DMS 273 (cell line): ENCODE data around the gene RAPGEF5.
A peak's percentile ranks its signal among the peaks of the same experiment; 100 is the strongest.

Experiments used
- DNase-seq: peaks from one replicate; lab custom pipeline; 2025; ENCODE audit not compliant: unreplicated experiment; lab: John Stamatoyannopoulos, UW

RAPGEF5 gene

DNA sequence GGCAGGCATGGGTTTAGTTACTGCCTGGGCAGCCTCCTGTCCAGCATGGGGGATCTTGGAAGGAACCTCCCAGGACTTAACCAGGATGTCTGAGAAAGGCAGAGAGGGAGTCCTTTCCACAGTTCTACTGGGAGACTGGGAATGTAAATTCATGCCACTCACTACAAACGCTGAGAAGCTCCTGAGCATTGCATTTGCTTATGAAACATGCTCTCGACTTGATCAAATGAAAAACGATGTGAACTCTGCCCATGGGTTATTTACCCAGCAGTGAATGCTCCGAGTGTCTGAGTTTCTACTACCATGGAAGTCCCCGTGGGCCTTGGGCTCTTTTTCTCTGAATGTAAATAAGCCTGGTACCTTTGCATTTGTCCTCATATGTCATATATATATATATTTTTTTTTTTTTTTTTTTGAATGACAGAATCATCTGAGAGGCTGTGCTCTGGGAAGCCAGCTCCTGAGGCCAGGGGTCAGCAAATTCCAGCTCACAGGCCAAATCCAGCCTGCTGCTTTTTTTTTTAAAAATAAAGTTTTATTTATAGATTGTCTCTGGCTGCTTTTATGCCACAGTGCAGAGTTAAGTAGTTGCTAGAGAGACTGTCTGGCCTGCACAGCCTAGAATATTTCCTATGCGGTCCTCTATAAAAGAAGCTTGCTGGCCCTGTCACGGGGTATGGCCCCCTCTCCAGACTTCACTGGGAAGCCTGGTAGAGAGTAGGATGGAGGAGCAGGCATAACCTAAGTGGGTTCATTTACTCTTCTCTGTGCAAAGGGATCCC, 21.4 kb upstream of the RAPGEF5 start:
- no peak for DNase-seq

DNA sequence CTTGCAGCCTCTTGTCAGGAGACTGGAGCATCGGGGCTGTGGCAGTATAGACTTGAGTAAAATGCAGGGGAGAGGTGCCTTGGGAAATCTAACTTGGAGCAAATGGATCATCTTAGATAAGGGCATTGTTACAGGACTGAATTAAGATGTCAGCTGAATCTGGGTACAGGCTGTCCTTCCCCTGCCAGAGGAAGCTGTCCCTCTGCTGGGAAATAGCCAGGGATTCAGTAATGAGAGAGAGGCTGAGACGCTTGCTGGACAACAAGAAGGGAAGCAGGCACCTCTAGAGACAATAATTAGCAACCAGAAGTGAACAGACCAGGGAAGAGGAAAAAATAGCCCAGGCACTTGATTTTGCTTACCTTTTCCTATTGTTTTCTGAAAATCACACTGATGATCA, 20.7 kb upstream of the RAPGEF5 start:
- DNase-seq, result no peak

DNA sequence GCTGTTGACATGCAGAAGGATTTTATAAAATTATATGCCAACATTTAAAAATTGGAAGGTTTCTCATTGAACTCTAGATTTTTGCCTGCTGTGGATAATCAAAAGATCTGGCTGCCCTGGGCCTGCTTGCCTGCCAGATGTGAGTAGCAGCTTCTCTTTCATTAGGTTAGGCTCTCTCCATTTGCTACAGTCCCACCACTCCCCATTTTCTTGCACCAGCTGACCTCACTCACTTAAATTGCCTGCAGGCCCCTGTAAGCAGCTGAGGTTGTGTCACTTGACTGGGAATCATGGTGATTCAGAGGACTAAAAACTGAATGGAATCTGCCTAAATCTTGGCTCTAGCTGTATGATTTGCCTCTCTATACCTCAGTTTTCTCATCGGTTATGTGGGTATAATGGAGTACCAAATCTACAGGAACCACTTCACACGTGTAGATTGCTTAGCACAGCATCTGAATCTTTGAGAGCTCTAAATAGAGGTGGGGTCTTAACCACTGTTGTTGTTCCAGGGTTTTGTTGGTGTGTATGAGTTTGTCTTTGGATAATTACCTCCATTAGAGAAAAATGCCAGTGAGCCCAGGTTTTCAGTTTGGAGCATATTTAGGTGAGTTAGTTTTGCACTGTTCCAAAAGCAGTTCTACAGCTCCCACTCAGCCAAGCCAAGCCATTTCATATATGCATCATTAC, 18.6 kb upstream of the RAPGEF5 start:
- peak; percentile 27 for DNase-seq

DNA sequence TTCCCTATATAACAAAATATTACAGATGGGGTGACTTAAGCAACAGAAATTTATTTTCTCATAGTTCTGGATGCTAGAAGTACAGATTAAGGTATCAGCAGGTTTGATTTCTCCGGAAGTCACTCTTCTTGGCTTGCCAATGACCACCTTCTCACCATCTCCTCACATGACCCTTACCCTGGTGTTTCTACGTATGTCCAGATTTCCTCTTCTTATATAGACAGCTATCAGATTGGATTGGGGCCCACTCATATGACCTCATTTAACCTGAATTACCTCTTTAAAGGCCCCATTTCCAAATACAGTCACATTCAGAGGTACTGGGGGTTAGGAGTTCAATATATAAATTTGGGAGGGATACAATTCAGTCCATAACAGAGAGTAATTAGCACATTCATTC, 17.0 kb upstream of the RAPGEF5 start:
- DNase-seq, result peak; percentile 65

DNA sequence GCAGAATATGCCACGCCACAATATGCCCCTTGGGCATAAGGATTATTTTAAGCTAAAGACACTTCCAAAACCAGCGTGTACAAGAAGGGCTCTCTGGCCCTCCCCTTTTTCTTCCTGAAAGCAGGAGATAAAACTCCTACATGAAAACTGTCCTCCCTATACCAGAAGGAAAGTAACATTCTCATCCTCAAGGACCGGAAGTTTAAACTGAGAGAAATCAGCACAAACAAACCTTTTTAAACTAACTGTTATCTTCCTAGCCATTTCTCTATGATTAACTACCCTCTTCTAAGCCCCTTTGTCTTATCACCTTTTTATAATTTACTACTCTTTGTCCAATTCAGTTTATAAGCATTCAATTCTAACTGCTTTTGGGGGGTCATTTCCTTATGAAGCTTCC, 16.4 kb upstream of the RAPGEF5 start:
- DNase-seq, result peak; percentile 27

DNA sequence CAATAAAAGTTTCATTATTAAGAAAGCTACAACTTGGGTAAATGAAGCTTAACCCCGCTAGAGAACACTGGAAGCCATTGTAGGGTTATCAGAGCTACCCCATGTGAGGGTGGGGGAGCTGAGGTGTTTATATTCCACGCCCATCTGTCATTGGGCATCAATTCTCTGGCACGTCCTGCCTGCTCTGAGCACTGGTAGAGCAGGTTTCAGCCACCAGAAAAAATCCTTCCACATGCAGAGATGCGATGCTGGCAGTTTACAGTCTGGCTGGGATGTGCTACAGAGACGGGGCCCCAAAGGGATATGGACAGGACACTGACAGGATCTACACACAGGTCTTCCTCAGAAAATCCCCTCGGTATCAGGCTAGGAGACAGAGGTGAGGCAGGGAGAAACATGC, 15.9 kb upstream of the RAPGEF5 start:
- DNase-seq, result peak; percentile 59

DNA sequence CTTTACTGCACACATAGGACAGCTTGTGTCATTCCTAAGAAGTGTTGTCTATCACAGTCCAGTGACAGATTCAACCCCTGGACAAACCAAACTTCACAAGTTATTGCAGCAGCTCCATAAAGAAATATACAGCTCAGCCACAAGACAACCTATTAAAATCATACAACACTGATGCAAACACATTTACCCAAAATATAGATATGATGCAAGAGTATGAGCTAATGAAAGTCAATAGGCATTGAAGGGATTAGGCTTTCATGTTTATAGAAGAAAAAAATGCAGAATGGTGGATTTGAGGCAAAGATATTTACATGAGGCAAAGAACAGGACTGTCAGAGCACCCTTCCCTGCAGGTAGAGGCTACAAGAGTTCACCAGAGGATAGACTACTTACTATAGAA, 14.9 kb upstream of the RAPGEF5 start:
- no peak for DNase-seq

DNA sequence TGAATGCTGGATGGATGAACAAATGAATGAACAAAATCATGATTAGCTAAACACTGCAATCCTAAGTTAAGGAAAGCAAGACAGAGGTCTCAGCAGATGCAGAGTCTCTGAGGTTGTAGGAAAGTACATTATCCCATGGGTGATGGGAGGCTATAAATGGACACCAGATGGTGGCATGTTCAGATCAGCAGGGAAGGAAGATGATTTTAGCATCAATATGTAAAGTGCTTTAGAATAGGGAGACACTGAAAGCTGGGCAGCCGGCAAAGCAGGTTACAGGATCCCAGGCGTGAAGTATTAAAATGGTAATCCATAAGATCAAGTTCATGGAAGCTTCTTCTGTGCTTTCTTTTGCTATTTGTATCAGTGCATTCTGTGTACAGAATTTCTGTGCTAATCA, 7.9 kb upstream of the RAPGEF5 start:
- peak; percentile 88 for DNase-seq

DNA sequence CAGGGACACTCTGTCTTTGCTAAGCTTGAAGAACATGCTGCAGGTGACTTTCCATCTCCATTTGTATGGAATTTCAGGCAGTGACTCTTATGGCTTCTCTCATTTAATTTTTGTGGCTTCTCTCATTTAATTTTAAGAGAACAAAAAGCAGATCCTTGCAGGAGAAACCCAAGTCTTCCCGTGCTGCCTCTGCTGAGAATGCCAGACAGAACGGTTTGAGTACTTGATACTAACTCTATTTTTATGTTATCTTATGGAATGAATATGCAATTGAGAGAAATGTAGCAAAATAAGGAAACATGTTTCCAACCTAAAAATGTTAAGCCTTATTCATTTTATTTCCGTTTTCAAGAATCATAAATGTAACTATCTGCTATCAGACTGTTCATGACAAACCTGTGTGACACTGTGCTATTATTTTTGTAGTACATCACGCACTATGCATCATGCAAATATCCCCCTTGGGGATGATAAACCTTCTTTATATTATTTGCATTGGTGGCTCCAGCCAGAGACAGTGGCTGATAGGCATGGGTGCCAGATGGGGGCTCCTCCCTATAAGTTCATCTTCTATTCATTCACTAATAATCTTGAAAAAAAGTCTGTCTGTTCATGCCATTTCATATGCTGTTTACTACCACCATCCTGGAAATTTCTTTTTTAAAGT, 6.9 kb upstream of the RAPGEF5 start:
- peak; percentile 47 for DNase-seq

DNA sequence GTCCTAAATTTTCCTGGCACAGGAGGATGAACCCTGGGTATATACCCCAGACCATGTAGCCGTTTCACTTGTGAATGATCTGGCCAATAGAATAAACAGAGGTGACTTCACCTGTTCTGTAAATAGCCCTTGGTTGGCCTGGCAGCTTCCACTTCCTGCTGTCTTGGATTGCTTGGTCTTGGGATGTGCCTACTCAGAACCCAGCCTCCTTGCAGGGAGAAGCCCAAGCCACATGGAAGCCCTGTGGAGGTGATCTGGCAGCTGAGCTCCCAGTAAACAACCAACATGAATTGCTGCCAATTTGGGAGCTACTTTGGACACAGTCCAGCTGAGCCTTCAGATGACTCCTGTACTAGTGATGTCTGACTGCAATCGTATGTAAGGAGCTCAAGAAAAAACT, 4.8 kb upstream of the RAPGEF5 start:
- DNase-seq, result peak; percentile 94

DNA sequence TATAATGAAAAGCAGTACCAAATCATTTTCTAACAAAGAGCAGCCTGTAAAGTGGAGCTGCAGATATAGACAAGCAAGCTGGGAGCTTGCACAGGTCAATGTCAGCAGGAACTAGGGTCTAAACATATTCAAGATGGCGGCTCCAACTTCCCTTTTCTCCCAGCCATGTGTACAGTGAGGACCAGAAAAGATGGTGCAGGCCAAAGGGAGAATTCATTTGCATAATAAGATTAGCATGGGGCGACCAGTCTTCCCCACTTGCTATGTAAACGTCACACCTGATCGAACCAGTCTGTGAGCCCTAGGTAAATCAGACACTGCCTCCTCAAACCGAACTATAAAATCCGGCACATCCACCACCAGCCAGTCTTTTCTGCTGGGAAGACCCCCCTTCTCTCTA, 4.4 kb upstream of the RAPGEF5 start:
- DNase-seq, result no peak

DNA sequence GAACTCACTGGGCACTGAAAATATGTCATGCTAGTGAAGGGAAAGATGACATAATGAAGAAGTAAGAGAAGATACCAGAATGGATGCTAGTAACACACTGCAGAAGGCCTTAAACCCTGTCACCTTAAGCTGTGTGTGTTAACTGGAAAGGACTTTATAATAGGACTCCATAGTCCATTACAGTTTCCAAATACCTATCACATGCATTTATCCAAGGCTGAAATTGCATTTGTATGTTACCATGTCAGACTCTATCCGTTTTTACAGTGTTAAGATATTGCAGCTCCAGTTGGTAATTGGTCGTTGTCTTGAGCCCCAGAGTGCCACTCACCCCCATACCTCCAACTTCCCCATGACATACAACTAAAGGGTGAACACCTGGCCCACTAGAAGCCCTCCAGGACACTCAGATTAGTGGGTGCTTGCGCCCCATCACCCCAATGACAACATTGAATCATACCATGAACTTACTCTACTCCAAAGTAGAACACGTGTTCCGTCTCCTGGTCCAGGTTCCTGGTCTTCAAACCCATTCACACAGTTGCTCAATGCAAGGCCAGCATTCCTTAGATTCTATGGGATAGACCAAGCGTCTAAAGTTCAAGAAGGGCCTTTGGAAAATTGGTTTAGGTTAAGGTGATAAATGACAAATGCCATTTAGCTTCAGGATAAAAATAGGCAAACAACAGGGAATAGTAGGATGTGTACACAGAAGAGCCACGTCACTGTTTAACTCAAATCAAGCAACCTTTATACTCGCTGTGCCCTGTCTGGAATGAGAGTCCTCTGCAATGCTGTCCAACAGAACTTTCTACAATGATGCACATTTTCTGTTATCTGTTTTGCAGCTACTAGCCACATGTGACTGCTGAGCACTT, 2.1 kb upstream of the RAPGEF5 start:
- DNase-seq, result no peak

DNA sequence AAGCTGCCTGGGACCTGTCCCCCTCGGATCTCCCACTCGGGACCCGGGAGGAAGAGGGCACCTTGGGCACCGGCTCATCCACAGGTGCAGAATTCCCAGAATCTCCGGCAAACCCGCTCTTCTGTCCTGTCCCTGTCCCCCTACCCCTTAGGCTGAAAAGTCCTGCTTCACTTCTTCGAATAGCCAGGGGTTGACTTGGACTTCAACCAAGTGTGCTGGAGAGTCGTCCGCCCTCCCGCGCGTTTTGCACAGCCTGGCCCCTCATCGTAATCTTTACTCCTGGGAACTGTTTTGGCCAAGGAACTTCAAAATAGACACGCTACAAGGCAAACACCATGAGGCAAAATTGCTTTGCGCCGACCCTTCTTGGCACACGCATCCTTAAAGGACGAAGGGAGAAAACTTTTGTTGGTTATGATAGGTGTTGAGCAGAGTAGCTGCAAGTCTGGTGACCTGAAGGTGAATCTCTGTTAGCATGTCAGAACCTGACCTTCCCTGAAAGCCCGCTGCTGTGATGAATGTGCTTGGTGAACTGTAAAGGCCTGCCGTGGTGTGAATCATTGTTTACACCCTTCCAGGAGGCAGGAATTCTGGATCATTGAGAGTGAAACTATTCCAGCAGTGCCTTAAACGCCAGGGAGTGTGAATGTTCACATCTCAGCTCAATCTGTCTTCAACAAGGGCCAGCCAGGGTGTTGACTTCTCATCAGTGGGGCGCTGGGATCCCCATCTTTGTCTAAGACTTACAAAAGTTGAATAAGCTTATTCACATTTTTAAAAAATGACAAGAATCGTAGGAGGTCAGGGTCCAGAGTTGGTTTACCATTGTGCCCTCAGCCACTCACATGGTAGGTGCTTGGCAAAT, 589 bp upstream of the RAPGEF5 start:
- DNase-seq, result peak; percentile 80

DNA sequence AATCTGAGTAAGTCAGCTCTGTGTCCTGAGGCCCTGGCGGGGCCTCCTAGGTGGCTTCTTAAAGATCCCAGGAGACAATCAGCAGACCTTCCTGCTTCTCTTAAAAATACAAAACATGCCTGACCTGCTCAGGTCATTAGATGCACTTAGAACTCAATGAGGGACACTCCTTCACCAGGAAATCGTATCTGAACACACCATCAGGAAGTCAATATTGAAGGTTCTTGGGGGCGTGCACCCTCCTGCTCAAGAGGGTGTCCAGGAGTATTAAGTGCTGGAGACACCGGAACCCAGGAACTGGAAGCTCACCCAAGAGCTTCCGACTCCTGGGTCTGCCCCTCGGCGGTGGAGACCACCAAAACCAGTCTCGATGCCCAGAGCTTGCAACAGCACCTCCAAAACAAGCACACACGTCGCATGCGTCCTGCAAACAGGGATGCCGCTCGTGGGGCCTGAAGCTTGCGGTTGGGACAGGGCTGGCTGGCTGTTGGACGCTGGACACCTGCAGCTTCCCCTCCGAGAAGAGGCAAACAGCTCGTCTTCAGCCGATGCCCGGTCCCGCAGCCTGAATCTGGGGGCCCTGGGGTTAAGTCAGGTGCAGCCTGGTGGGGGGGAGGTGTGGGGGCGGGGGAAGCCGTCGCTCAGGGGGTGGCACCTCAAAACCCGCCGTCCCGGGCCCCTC, 803 bp downstream of the RAPGEF5 start:
- peak; percentile 63 for DNase-seq

DNA sequence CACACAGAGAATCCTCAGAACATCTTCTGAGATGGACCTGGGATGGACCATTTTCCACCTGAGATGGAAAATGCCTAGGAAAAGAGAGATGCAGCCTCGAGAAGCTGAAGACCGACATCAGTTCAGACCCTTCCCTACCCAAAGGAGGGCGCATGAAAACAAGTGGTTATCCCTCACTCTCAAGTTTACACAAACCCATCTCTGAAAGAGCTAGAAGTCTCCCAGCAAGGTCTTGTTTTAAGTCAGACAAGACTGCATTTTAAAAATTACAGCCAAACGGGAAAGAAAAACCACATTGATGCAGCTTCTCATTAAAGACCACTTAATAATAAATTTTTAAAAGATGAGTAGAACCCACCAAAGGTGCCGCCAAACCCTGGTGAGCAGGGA, 1.3 kb downstream of the RAPGEF5 start:
- DNase-seq, result peak; percentile 44

DNA sequence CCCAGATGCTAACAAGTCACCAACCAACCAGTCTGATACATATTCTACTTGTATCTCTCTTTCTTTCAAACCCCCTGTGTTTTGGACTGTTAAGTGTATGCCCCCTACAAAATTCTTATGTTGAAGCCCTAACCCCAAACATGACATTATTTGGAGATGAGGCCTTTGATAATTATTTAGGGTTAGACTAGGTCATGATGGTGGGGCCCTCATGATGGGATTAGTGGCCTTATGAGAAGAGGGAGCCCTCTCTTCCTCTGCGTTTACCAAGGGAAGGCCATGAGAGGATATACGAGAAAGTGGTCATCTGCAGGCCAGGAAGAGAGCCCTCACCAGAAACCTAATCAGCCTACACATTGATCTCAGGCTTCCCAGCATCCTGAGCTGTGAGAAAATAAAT, 2.5 kb downstream of the RAPGEF5 start:
- DNase-seq, result no peak

DNA sequence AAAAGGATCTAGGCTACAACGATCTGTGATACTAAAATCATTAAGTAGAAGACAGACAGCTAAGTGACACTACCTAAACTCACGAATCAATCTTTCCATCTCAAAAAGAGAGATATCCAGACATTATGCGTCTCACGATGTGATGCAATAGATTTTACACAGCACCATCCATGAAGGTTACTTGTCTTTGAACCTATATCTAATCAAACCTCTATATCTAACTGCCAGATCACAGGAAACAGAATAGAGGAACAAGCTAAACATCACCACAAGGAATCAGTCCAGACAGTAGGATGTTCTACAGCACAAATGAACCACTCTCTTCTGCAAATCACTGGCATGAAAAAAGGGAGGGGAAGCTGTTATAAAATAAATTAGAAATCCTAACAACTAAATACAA, 4.1 kb downstream of the RAPGEF5 start:
- no peak for DNase-seq

DNA sequence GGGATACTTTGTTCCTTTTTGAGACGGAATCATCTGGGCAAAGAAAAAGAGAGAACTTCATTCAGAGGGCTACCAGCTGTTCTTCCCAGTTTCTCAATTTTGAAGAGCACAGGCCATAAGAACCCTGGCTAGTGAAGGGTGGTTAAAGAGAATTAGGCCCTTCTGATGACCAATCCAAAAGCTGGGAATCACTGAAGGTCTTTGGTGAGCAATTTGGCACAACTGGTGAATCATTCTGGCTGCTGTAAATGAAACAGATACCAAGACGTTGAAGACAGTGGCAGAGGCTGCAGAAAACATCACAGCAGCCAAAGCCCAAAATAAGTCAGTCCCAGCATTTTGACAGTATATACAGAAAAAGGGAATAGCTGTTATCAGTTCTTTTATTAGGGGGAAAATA, 5.1 kb downstream of the RAPGEF5 start:
- peak; percentile 44 for DNase-seq

DNA sequence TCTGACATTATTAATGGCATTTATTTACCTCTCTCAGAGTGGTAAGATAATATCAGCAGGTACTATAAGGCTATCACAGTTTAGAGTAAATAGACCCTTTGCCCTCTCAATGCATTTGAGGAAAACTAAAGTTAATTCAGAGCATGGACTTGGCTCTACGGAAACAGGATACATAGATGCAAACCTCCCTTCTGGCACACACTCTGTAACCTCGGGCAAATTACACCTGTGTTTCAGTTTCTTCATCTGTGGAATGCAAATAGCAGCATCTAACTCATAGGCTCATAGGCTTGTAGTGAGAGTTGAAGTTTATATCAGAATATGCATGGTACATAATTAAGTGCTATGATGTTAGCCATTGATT, 5.6 kb downstream of the RAPGEF5 start:
- DNase-seq, result peak; percentile 22
